SK-N-SH (cell line): ENCODE measurements around the gene OXCT1. TPM values are rescaled to one million over a fixed set of nuclear protein-coding genes. Genes with fewer than 3 reads are reported as not detected.

Experiments
- CTCF ChIA-PET: fragments of 300-600, 350-600 bp; formaldehyde crosslinking; extraction: SDS; loops from one replicate; lab custom pipeline; 2021; lab: Yijun Ruan, JAX
- POLR2A ChIA-PET: fragments of 350-600 bp; sonication (Branson Sonifier 250); formaldehyde crosslinking; extraction: SDS; loops from one replicate; lab custom pipeline; 2020; ENCODE audit warnings: antibody characterized with exemption, inconsistent platforms; lab: Yijun Ruan, JAX
- DNase-seq: peaks from one replicate; pipeline ENCODE4 v3.0.0; 2012
- H2AFZ ChIP-seq: fragments of 200-600 bp; sonication (generic); 2 replicates; pipeline ENCODE4 v1.8.1; 2016; ENCODE audit warnings: antibody characterized with exemption, mild to moderate bottlenecking, low read depth
- H3F3A ChIP-seq: fragments of 200-600 bp; sonication (generic); replicated peaks from 2 replicates; pipeline ENCODE3; 2016; ENCODE audit warnings: antibody characterized with exemption, mild to moderate bottlenecking; ENCODE audit not compliant: insufficient read depth
- H3K27ac ChIP-seq, 2 experiments: fragments of 200-500 bp in 1 of 2; fragments of 200-600 bp in 1 of 2; sonication (Bioruptor generic) in 1 of 2; sonication (generic), shearing (Covaris generic) in 1 of 2; 2 replicates each; pipeline versions ENCODE4 v1.5.1 to v1.6.1; 2014 to 2016; ENCODE audit warnings: low read depth in 2 of 2, inconsistent platforms in 1 of 2, low read length in 1 of 2, mild to moderate bottlenecking in 1 of 2, mixed read lengths in 1 of 2
- H3K27me3 ChIP-seq: fragments of 200-600 bp; sonication (generic), shearing (Covaris generic); 2 replicates; pipeline ENCODE4 v1.6.1; 2016; ENCODE audit warnings: mixed run types; ENCODE audit not compliant: insufficient read depth
- H3K36me3 ChIP-seq, 2 experiments: fragments of 200-500 bp in 1 of 2; fragments of 200-600 bp in 1 of 2; sonication (Bioruptor generic) in 1 of 2; sonication (generic) in 1 of 2; replicated peaks in 1 of 2; 2 replicates each; pipeline versions ENCODE3 to v1.5.1; 2014 to 2016; ENCODE audit warnings: low read length in 1 of 2, mild to moderate bottlenecking in 1 of 2; ENCODE audit not compliant: insufficient read depth in 2 of 2, control insufficient read depth in 1 of 2
- H3K4me1 ChIP-seq, 2 experiments: fragments of 200-500 bp in 1 of 2; fragments of 200-600 bp in 1 of 2; sonication (Bioruptor generic) in 1 of 2; sonication (generic), shearing (Covaris generic) in 1 of 2; 2 replicates each; pipeline versions ENCODE4 v1.5.1 to v1.6.1; 2014 to 2016; ENCODE audit warnings: low read depth in 1 of 2, low read length in 1 of 2, mixed run types in 1 of 2; ENCODE audit not compliant: insufficient read depth in 2 of 2, control insufficient read depth in 1 of 2
- H3K4me2 ChIP-seq: fragments of 200-600 bp; sonication (generic), shearing (Covaris generic); 2 replicates; pipeline ENCODE4 v1.6.1; 2017; ENCODE audit warnings: mixed run types
- H3K4me3 ChIP-seq, 2 experiments: fragments of 200-500 bp in 1 of 2; fragments of 200-600 bp in 1 of 2; sonication (Bioruptor generic) in 1 of 2; sonication (generic), shearing (Covaris generic) in 1 of 2; 2 replicates each; pipeline versions ENCODE4 v1.5.1 to v1.8.1; 2014 to 2016; ENCODE audit warnings: low read depth in 2 of 2, inconsistent platforms in 1 of 2, low read length in 1 of 2, mild to moderate bottlenecking in 1 of 2, mixed read lengths in 1 of 2, moderate library complexity in 1 of 2
- H3K79me2 ChIP-seq: fragments of 200-600 bp; sonication (generic); 2 replicates; pipeline ENCODE4 v1.8.1; 2017; ENCODE audit warnings: mild to moderate bottlenecking; ENCODE audit not compliant: insufficient read depth
- H3K9ac ChIP-seq: fragments of 200-600 bp; sonication (generic); 2 replicates; pipeline ENCODE4 v1.6.1; 2017; ENCODE audit warnings: mixed run types
- H3K9me2 ChIP-seq: fragments of 200-600 bp; sonication (generic); 2 replicates; pipeline ENCODE4 v1.6.1; 2017; ENCODE audit warnings: mixed run types
- H3K9me3 ChIP-seq: fragments of 200-600 bp; sonication (generic); 2 replicates; pipeline ENCODE4 v1.6.1; 2017; ENCODE audit warnings: mixed run types, mild to moderate bottlenecking, moderate library complexity
- H4K20me1 ChIP-seq: fragments of 200-600 bp; sonication (generic); 2 replicates; pipeline ENCODE4 v1.6.1; 2017; ENCODE audit warnings: mild to moderate bottlenecking, mixed run types; ENCODE audit not compliant: insufficient read depth
- CHD2 ChIP-seq: fragments of 150-350 bp; IDR thresholded peaks from 2 replicates; pipeline ENCODE4 v1.6.1; 2018; ENCODE audit warnings: low read length; ENCODE audit not compliant: partially characterized antibody
- CTCF ChIP-seq: fragments of 200-600 bp; sonication (generic); IDR thresholded peaks from 2 replicates; pipeline ENCODE4 v1.6.1; 2017; ENCODE audit warnings: antibody characterized with exemption, mild to moderate bottlenecking, moderate library complexity
- EP300 ChIP-seq, 2 experiments: IDR thresholded peaks; 2 replicates each; pipeline versions ENCODE4 v1.4.0 to v1.6.1; 2012; ENCODE audit warnings: borderline replicate concordance in 1 of 2, low read depth in 1 of 2, low read length in 1 of 2
- EZH2phosphoT487 ChIP-seq: fragments of 200-600 bp; sonication (generic); IDR thresholded peaks from 2 replicates; pipeline ENCODE4 v1.6.1; 2017; ENCODE audit warnings: low read depth, mixed run types, mild to moderate bottlenecking, antibody characterized with exemption, moderate library complexity, borderline replicate concordance
- FOSL2 ChIP-seq: IDR thresholded peaks from 2 replicates; pipeline ENCODE4 v1.4.0; 2012; ENCODE audit warnings: low read depth, mild to moderate bottlenecking, moderate library complexity, borderline replicate concordance
- FOXJ3 ChIP-seq: sonication (generic); formaldehyde crosslinking; IDR thresholded peaks from 2 replicates; pipeline ENCODE4 v1.5.1; 2020; ENCODE audit warnings: mild to moderate bottlenecking, missing genetic modification reagents
- FOXM1 ChIP-seq: IDR thresholded peaks from 2 replicates; pipeline ENCODE4 v1.4.0; 2012; ENCODE audit warnings: low read depth, mild to moderate bottlenecking
- GABPA ChIP-seq: IDR thresholded peaks from 2 replicates; pipeline ENCODE4 v1.4.0; 2012; ENCODE audit warnings: low read depth, mild to moderate bottlenecking
- GATA2 ChIP-seq: sonication (generic); formaldehyde crosslinking; IDR thresholded peaks from 2 replicates; pipeline ENCODE4 v1.5.0; 2020; ENCODE audit warnings: mild to moderate bottlenecking, missing genetic modification reagents
- JUND ChIP-seq: IDR thresholded peaks from 2 replicates; pipeline ENCODE4 v1.4.0; 2012
- MEF2A ChIP-seq: IDR thresholded peaks from 2 replicates; pipeline ENCODE4 v1.4.0; 2012; ENCODE audit warnings: low read depth, borderline replicate concordance
- NFIC ChIP-seq: IDR thresholded peaks from 2 replicates; pipeline ENCODE4 v1.4.0; 2012; ENCODE audit warnings: borderline replicate concordance
- PBX3 ChIP-seq: IDR thresholded peaks from 2 replicates; pipeline ENCODE4; 2012
- RCOR1 ChIP-seq: fragments of 150-350 bp; IDR thresholded peaks from 2 replicates; pipeline ENCODE4 v1.6.1; 2017; ENCODE audit warnings: antibody characterized with exemption, low read length
- RFX5 ChIP-seq: IDR thresholded peaks from 2 replicates; pipeline ENCODE4 v1.6.1; 2012; ENCODE audit warnings: mild to moderate bottlenecking, improper control_type of control experiment, low read length
- RXRA ChIP-seq: IDR thresholded peaks from 2 replicates; pipeline ENCODE4 v1.4.0; 2012; ENCODE audit warnings: low read depth, mild to moderate bottlenecking, borderline replicate concordance
- SIN3A ChIP-seq: IDR thresholded peaks from 2 replicates; pipeline ENCODE4 v1.6.1; 2012; ENCODE audit warnings: low read depth, mild to moderate bottlenecking, low read length, moderate library complexity, borderline replicate concordance
- SMC3 ChIP-seq: IDR thresholded peaks from 2 replicates; pipeline ENCODE4 v1.6.1; 2012; ENCODE audit warnings: low read depth, low read length, improper control_type of control experiment
- TAF1 ChIP-seq: IDR thresholded peaks from 2 replicates; pipeline ENCODE4 v1.6.1; 2012; ENCODE audit warnings: low read depth, mild to moderate bottlenecking, low read length, moderate library complexity, borderline replicate concordance
- TCF12 ChIP-seq: IDR thresholded peaks from 2 replicates; pipeline ENCODE4 v1.4.0; 2012
- USF2 ChIP-seq: fragments of 150-350 bp; IDR thresholded peaks from 2 replicates; pipeline ENCODE4 v1.6.1; 2017; ENCODE audit warnings: antibody characterized with exemption, low read length, low read depth, borderline replicate concordance
- YY1 ChIP-seq: IDR thresholded peaks from 2 replicates; pipeline ENCODE4 v1.4.0; 2012; ENCODE audit warnings: low read depth, mild to moderate bottlenecking
- WGBS: methylation state at CpG from one replicate; pipeline ENCODE4 v1.1.6; 2017; ENCODE audit warnings: low lambda C conversion rate; 5-methylcytosine and 5-hydroxymethylcytosine counted together
- polyA plus RNA-seq, 3 experiments: library from polyadenylated mRNA; depleted of rRNA; stranded (reverse); fragments of >200 nt; gene quantifications; 2 replicates each; pipeline ENCODE4 v1.2.3, GENCODE V29; 2012

The OXCT1 gene
- polyA plus RNA-seq, 1 of the 3 experiments (the other 2 are of a cell fraction), result 11.7 TPM

GRCh38 chr5:41809128-41809527, 61.1 kb downstream of the OXCT1 start (continued):
- no peak for TF ChIP-seq SIN3A
- TF ChIP-seq EP300 (IDR thresholded peaks at IDR 0.05; ENCODE audit: borderline replicate concordance in 1 of 2, low read depth in 1 of 2, low read length in 1 of 2), result no peak
- no peak for TF ChIP-seq RCOR1
- no peak for TF ChIP-seq GATA2

- no peak overlapping the region for H2AFZ ChIP-seq
- H3K79me2 ChIP-seq, result no peaks in the 10 kb centered on the region
- WGBS, result 91% methylated on average over 3 of the region's 3 CpGs
- DNase-seq, result no peak
- ChIA-PET POLR2A (no interaction called here), CTCF (interaction anchor here (1.6 kb wide), 1 partner anchor 14 kb away, joined by 4 read pairs; no protein-coding TSS in a partner anchor)
- H3K27ac ChIP-seq, result no peak overlapping the region
- no peaks in the 10 kb centered on the region for H4K20me1 ChIP-seq
- H3F3A ChIP-seq, result no peaks in the 10 kb centered on the region
- H3K36me3 ChIP-seq, result peaks cover 5 to 9% of the 10 kb centered on the region in 2 experiments
- H3K27me3 ChIP-seq, result no peaks in the 10 kb centered on the region
- no peak overlapping the region for H3K9ac ChIP-seq
- TF ChIP-seq EZH2phosphoT487 (no peak), USF2 (no peak), FOXM1 (no peak), RXRA (no peak), RCOR1 (no peak), TAF1 (no peak)
- H3K4me2 ChIP-seq, result no peak overlapping the region
- no peaks in the 10 kb centered on the region for H3K9me3 ChIP-seq
- H3K9me2 ChIP-seq, result no peaks in the 10 kb centered on the region
- no peaks in the 10 kb centered on the region for H3K4me1 ChIP-seq
- H3K4me3 ChIP-seq, result no peak overlapping the region
Measured at GRCh38 chr5:41808294-41808693, 61.9 kb downstream of the OXCT1 start.

- Histone ChIP-seq H3K9me2 (no peaks in the 10 kb centered on the region), H3F3A (peaks cover 23% of the 10 kb centered on the region), H4K20me1 (no peaks in the 10 kb centered on the region), H3K27me3 (no peaks in the 10 kb centered on the region), H3K4me1 (peaks cover 23 to 33% of the 10 kb centered on the region in 2 experiments), H3K27ac (no peak overlapping the region), H3K4me3 (no peak overlapping the region), H3K79me2 (no peaks in the 10 kb centered on the region), H3K4me2 (no peak overlapping the region), H2AFZ (no peak overlapping the region), H3K36me3 (peaks cover 8 to 20% of the 10 kb centered on the region in 2 experiments), H3K9ac (no peak overlapping the region), H3K9me3 (no peaks in the 10 kb centered on the region)
- ChIA-PET CTCF (no interaction called here), POLR2A (no interaction called here)
- no peak for TF ChIP-seq EP300 (IDR thresholded peaks at IDR 0.05; ENCODE audit: borderline replicate concordance in 1 of 2, low read depth in 1 of 2, low read length in 1 of 2)
- no peak for TF ChIP-seq MEF2A
- no peak for TF ChIP-seq RXRA
- no peak for TF ChIP-seq FOXJ3 (CRISPR knock-in tag)
- no peak for TF ChIP-seq RFX5
- no peak for TF ChIP-seq NFIC
- TF ChIP-seq TCF12, result no peak
- TF ChIP-seq CTCF, result no peak
- no peak for TF ChIP-seq SMC3
- no peak for TF ChIP-seq PBX3
- TF ChIP-seq GATA2, result no peak
- no peak for TF ChIP-seq GABPA
- no peak for TF ChIP-seq JUND
- no peak for TF ChIP-seq CHD2
- TF ChIP-seq YY1, result no peak
- no peak for TF ChIP-seq FOXM1
- no peak for TF ChIP-seq RCOR1
- TF ChIP-seq FOSL2, result no peak
- no peak for TF ChIP-seq TAF1
- 89% methylated on average over 2 of the region's 2 CpGs for WGBS
- no peak for DNase-seq
Measured at GRCh38 chr5:41797662-41798061, 72.6 kb downstream of the OXCT1 start.
